NB4 (cell line): Measurements from ENCODE around the gene HOOK2.

ENCODE experiments used
- CTCF ChIP-seq: IDR thresholded peaks from one replicate; pipeline ENCODE4 v1.5.1; 2012; ENCODE audit warnings: low read depth, low read length
- MAX ChIP-seq: IDR thresholded peaks from 2 replicates; pipeline ENCODE4 v1.6.1; 2011; ENCODE audit warnings: low read depth, low read length
- MYC ChIP-seq: IDR thresholded peaks from 2 replicates; pipeline ENCODE4 v1.6.1; 2011; ENCODE audit warnings: low read depth, low read length
- POLR2A ChIP-seq: IDR thresholded peaks from 2 replicates; pipeline ENCODE4 v1.6.1; 2011; ENCODE audit warnings: mild to moderate bottlenecking; ENCODE audit not compliant: insufficient read length; ENCODE audit errors: extremely low read depth

- TF ChIP-seq POLR2A: no peak
- TF ChIP-seq CTCF: no peak
- no peak for TF ChIP-seq MAX
- no peak for TF ChIP-seq MYC
Observed at GRCh38 chr19:12794196-12794941, 19.0 kb upstream of the HOOK2 start.
